ENCODE measurements around the gene ATP13A3. TPM values are rescaled to one million over a fixed set of nuclear protein-coding genes. Genes with fewer than 3 reads are reported as not detected.
"Not testable (repeated sequence)": the region's sequence is repeated elsewhere in the genome, so short reads cannot be mapped to it uniquely, and the experiment has no call there.

ATP13A3 gene
- total RNA-seq, 1 donor from 2014 or later, result 141 TPM

DNA sequence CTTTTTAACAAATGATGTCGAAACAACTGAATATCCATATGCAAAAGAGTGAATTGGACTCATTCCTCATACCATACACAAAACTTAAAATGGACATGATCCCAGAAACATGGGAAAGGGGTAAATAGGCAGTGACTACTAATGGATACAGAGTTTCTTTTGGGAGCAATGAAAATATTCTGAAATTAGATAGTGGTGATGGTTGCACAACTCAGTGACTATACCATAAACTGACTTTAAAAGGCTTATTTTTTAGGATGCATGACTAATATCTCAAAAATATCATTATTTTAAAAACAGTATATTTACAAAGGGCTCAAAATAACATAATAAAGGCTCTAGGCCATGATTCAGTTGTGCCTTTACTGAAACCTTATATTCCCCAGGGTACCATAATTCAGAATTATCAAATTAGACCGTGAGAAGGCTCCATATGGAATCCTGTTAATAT, 16.3 kb upstream of the ATP13A3 start:
- no peak for DNase-seq (ENCODE audit: low spot score)
- ATAC-seq, result no peak

DNA sequence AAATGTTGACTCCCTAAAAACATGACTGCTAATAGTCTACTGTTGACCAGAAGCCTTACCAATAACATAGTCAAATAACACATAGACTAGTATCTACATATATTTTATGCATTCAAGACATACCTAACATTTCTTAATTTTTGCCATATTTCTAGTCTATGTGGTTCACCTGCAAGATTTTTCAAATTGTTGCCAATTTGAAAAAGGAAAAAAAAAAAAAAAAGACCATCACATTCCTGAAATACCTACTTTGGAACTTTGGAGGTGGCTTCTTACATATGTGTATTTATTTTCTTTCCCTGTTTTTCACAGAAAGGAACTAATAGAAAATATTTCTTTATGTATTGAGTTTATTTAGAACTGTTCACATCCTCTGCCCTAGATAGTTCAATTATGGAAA, 13.4 kb upstream of the ATP13A3 start:
- no peak for ATAC-seq
- DNase-seq (ENCODE audit: low spot score), result no peak

DNA sequence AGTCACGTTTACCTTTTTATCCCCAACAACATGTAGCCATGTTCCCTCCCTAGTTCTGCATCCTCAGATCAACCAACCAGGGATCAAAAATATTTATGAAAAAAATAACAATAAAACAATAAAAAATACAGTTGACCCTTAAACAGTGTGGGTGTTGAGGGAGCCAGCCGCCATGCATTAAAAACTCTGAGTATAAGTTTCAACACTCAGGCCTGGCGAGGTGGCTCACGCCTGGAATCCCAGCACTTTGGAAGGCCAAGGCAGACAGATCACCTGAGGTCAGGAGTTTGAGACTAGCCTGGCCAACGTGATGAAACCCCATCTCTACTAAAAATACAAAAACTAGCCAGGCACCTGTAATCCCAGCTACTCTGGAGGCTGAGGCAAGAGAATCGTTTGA, 12.7 kb upstream of the ATP13A3 start:
- not testable (repeated sequence) for ATAC-seq; DNase-seq (ENCODE audit: low spot score)

DNA sequence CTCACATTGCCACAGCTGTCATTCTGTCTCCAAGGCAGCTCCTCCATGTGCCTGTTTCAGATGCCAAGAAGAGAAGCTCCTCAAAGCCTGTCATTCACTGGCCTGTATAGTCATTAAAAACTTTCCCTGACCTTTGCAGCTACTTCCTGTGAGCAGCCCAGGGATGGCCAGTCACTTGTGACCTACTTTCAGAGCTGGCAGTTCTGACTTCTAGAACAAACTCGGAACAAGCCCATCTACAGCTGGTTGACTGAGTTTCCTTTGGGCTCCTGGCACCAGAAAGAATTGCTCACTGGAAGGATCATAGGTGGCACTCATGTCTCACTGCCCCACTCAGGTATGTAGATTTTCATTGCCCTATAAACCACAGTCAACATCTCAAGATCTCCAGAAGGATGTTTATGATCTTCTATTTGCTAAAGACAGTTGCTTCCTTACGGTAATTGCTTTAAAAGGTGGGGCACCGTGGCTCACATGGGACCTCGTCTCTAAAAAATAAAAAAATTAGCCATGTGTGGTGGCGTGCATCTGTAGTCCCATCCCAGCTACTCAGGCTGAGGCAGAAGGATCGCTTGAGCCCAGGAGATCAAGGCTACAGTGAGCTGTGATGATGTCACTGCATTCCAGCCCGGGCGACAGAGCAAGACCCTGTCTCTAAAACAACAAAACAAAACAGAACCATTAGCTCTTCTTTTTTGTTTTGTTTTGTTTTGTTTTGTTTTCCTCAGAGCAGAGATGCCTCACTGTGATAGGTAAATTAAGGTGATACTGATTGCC, 11.2 kb upstream of the ATP13A3 start:
- DNase-seq (ENCODE audit: low spot score), result peak; percentile 59

DNA sequence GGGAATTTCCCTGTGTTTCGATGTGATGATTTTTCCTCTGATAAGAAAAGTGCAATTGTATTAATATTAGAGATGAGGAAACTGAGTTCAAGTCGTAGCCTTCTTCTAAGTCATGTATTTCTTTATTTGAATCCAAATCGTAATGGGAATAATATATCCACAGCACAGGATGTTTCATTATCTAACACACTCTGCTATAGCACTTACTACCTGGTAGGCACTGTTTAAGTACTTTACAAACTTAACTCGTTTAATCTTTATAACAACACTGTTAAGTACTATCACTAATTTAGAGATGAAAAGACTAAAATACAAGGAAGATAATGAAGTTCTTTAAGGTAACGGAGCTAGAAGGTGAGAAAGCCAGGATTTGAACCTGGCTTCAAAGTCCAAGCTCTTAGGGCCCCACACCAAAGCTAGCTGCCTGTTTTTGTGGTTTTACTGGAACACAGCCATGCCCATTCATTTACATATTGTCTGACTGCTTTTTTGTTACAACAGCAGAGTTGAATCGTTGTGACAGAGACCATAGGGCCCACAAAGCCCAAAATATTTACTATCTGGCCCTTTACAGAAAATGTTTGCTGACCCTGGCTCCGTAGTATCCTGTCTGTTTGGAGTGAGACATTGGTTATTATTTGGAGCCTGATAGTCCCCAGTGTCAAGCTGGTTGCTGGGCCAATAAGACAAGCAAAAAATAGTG, 9.6 kb upstream of the ATP13A3 start:
- DNase-seq (ENCODE audit: low spot score) (no peak), ATAC-seq (peak; percentile 38)

More for the DNA sequence above, 11.2 kb upstream of the ATP13A3 start:
- peak; percentile 68 for ATAC-seq

DNA sequence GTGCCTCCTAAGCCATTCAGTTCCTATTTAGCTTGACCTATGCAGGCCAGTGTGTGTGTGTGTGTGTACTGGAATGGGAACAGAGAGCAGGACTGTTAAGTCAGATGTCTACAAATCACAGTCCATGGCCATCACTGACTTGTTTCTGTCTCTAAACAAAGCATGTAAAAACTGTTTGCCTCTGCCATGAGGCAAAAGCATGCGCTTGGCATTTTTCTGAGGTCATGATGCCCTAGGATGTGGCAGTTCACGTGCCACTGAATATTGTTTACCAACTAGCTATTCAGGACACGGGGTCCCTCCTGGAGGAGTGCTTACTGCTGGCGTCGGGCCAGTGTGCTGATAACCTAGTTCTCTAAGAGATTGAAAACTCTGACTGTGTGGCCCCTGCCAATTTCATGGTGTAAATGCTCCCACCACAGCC, 8.2 kb upstream of the ATP13A3 start:
- ATAC-seq (peak; percentile 87), DNase-seq (ENCODE audit: low spot score) (peak; percentile 94)

DNA sequence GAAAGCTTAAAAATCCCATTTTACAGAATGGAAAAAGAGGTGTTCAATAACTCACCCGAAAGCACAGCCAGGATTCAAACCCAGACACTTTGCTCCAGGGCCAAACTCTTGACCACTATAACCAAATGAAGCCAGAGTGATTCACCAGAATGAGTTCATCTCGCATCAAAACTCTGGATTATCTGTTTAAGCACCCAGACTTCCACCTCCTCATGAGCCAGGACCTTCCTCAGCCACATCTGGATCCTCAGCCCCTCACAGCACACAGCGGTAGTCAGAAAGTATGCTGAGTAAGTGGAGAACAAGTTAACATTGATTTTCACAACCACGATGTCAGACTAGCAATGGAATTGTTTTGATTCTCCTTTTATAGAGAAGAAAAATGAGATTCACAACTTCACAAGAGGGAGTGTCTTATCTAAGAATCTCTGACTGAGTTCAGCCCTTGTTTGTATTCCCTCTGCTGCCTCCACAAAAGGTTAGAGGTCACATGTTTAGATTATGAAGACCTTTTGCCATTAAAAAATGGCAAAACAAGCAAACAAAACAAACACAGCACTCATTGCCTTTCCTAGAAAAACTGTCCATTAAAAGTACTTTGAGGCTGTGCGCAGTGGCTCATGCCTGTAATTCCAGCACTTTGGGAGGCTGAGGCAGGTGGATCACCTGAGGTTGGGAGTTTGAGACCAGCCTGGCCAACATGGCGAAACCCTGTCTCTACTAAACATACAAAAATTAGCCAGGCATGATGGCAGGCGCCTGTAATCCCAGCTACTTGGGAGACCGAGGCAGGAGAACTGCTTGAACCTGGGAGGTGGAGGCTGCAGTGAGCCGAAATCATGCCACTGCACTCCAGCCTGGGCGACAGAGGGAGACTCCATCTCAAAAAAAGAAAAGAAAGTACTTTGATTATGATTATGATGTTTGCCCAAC, 7.5 kb upstream of the ATP13A3 start:
- ATAC-seq, result peak; percentile 39

DNA sequence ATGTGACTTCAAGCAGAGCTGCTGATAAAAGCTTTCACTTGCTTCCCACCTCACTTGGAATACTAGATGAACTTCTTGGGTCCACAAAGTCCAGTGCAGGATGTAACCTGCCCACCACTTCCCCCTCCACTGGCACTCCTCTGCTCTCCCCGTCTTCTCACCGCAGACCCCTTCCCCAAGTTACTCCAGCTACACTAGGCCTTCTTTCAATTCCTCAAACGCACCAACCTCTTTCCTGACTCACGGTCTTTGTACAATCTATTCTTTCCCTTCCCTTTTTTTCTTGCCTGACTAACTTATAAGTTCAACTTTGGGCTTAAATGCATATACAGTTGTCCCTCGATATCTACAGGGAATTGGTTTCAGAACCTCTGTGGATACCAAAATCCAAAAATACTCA, 5.2 kb upstream of the ATP13A3 start:
- no peak for DNase-seq (ENCODE audit: low spot score)
- no peak for ATAC-seq

More for the DNA sequence above, 7.5 kb upstream of the ATP13A3 start:
- not testable (repeated sequence) for DNase-seq (ENCODE audit: low spot score)

DNA sequence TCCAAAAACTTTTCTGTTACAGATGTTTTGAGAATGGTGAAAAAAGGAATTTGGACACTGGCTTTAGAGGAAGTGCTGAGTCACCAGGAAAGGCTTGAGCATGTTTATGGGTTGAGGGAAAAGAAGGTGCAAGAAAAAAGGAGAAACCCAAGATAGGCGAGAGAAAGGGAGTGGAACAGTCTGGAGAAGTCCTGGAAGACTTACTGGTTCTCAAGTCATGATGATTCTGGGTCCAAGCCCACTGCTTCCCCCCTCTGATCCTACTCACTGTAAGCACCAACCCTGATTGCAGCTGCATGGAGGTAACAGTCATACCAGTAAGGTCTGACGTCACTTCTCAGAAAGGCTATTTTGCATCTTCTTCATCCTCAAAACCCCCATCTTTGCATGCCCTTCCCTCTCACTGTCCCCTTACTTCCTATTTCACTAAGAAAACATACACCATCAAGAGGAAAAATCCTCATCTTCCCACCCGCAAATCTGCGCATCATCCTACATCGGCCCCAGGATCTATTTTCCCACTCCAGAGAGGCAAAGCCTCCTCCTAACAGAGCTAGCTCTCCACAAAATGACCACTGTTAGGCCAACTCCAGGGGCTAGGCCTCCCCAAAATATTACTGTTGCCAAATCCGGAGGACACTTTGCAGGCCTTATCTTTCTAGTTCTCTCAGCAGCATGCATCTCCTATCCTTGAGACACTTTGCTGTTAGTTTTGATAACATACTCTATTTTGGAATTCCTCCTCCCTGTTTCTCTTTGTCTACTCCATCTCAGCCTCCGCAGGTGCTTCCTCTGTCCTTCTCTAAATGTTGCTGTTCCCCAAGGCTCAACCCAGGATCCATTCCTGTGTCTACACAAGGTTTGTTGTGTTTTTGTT, 3.2 kb upstream of the ATP13A3 start:
- DNase-seq (ENCODE audit: low spot score), result no peak
- no peak for ATAC-seq

DNA sequence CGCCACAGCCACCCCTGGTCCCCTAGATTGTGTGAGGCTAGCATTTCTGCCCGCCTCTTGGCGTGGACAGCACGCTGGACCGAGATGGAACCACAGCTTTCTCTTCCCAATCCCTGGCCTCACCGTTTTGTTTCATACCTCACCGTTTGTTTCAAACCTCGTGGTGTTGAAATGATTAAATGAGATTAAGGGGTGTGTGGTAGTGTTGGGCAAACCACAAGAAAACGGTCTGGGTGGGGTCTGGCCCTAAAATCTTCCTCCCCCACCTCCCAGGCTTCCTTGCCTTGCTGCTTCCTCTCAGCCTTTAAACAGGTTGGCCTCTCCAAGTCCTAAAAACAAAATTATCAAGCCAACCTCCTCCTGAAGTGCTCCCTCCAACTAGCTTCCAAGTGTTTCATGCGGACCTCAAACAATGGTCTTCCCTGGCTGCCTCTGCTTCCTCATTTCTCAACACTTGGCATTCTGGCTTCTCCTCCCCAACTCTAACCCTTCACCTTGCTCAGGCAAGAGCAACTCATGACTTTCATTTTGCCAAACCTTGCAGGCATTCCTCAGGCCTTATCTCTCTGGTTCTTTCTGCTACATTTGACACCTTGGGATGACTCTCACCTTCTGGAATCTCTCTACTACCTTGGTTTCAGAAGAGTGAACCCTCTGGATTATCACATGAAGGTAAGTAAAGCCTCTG, 1.4 kb upstream of the ATP13A3 start:
- ATAC-seq (peak; percentile 17), DNase-seq (ENCODE audit: low spot score) (no peak)

DNA sequence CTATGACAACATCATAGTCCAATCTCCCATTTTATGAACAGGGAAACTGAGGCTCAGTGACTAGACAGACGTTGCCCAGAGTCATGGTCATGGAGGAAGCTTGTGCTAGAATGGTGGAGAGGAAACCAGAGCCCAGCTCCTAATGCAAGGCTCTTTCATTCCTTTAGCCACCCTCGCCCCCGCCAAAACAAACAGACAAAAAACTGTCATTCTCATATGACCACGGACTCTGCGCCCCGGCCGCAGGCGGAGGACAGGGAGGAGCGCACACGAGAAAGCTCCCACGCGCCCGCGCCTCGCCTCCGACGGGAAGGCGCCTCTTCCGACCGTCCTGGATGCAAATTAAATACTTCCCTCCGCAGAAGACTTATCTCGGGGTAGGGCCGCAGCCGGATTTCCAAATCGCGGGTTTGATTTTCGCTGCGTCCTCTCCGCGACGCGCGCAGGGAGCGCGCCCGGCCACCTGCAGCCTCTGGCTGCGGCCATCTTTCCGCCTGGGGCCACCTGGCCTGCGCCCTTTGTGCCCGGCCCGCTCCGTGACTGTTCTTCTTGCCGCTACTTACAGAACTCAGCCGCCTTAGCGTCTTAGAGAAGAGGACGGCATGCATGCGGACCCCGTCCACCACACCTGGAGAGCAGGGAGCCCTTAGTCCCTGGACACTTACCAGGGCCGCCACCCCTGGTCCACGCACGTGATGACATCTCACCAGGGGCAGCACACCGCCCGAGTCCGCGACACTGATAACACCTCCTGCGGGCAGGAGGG, 670 bp upstream of the ATP13A3 start:
- DNase-seq (ENCODE audit: low spot score), result peak; percentile 73

DNA sequence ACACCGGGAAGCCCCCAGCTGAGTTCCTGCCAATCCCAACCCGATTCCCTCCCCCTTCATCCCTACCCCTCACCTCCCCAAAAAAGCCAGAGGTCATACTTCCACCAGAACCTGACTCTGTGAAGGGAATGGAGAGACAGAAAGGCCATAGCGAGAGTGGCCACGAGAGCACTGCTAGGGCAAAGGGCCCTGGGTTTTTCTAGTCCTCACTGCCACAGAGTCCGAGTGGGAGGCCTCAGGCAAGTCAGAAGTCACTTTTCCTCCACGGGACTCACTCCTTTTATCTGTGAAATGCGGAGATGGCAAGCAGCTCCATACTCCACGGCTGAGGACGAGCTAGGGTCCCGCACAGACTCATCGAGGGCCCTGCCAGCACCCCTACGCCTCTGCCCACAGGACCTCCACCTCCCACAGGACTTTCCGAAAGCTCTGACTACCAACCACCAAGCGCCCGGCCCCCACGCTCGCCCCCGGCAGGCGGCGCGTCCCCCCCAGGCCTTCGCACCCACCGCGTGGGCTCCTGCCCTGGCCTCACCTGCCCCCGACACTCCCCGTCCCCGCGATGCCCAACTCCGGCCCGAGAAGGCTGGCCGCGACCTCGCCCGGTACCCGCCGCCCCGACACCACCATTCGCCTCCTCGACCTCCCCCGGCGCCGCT, 792 bp downstream of the ATP13A3 start:
- DNase-seq (ENCODE audit: low spot score), result peak; percentile 59

More for the DNA sequence above, 670 bp upstream of the ATP13A3 start:
- ATAC-seq, result peak; percentile 46

DNA sequence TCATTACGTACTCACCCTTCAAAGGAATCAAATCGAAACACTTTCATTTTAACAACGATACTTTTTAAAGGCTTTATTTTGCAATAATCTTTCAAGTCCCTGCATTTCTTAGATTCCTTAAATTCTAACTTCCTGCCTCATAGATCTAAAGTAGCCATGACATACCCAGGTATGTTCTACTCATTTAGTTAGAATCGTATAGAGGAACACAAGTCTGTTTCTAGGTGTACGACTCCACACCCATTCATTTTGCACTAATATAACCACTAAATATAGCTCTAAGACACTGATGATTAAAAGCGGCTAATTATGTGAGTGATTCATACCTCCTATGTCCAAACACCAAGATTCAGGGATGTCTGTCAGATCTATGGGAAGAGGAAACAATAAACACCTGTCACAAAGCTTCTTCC, 1.3 kb downstream of the ATP13A3 start:
- ATAC-seq, result no peak
- DNase-seq (ENCODE audit: low spot score), result no peak

More for the DNA sequence above, 792 bp downstream of the ATP13A3 start:
- peak; percentile 32 for ATAC-seq

DNA sequence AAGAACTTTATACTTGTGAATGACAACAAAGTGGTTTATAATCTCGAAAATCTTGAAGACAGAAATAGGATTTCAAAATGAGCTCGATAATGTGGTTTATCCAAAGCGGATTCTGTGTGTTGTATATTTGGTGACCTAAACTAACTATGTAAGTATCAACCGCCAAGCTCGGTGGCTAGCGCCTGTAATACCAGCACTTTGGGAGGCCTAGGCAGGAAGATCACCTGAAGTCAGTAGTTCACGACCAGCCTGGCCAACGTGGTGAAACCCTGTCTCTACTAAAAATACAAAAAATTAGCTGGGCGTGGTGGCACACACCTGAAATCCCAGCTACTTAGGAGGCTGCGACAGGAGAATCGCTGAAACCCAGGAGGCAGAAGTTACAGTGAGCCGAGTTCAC, 2.2 kb downstream of the ATP13A3 start:
- no peak for ATAC-seq
- no peak for DNase-seq (ENCODE audit: low spot score)

DNA sequence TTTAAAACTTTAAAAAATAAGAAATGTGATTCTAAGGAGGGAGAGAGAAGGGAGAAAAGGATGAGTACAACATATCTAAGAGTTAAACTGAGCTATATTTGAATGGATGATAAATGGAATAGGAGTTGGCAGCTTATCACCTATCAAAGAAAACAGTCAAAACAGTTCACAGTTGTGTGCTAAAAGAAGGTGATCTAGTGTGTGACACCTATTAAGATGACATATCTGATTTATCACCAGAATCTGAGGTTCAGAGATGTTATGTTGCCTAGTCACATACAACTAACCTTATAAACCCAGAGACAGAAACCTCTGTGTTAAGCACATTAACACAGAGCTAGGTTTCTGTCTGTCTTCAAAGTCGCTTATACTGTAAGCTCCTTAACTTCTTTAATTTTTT, 3.0 kb downstream of the ATP13A3 start:
- ATAC-seq, result no peak

DNA sequence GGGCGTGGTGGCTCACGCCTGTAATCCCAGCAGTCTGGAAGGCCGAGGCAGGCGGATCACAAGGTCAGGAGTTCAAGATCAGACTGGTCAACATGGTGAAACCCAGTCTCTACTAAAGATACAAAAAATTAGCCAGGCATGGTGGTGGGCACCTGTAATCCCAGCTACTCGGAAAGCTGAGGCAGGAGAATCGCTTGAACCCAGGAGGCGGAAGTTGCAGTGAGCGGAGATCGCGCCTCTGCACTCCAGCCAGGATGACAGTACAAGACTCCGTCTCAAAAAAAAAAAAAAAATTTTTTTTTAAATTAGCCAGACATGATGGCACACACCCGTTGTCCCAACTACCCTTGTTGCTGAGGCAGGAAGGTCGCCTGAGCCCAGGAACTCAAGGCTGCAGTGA, 4.0 kb downstream of the ATP13A3 start:
- not testable (repeated sequence) for ATAC-seq

More for the DNA sequence above, 3.0 kb downstream of the ATP13A3 start:
- no peak for DNase-seq (ENCODE audit: low spot score)

DNA sequence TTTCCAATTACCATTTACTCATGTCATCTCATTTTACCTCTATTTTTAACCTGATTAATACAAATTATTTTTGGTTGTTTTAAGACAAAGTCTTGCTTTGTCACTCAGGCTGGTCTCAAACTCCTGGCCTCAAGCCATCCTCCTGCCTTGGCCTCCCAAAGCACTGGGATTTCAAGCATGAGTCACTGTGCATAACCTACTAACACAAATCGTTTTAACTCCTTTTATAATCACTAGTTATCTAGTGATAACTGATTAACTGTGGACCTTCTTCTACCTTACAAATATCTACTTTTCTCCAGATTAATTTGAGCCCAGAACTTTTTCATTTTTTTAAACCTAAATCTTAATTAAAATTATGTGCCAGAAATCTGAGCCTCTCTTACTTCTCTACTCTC, 4.6 kb downstream of the ATP13A3 start:
- DNase-seq (ENCODE audit: low spot score) (no peak), ATAC-seq (no peak)

More for the DNA sequence above, 4.0 kb downstream of the ATP13A3 start:
- not testable (repeated sequence) for DNase-seq (ENCODE audit: low spot score)

All from left lobe of liver (tissue), 2 donors.